ENCODE data around the gene CPNE2. TPM values are rescaled to one million over a fixed set of nuclear protein-coding genes. Genes with fewer than 3 reads are reported as not detected.

Gene CPNE2
- total and polyA plus RNA-seq, 10 of the 15 experiments (the other 5 are each of a cell fraction or from before 2014, with no cell fraction given), result 3.1 to 22.1 (median 9.9) TPM

- FAIRE-seq (no peak), ATAC-seq (no peak), DNase-seq (ENCODE audit: low read depth, low spot score) (no peak)
- 83% methylated on average over 9 of the region's 10 CpGs for WGBS (ENCODE audit: insufficient coverage, insufficient replicate concordance, low lambda C conversion rate, missing lambda C conversion rate)
- intact Hi-C loops (cut with micrococcal nuclease; ENCODE audit: unreplicated experiment) (no loop called here), in situ Hi-C loops (cut with MboI) (no loop called here)
- no peak overlapping the region for H2AFZ ChIP-seq (ENCODE audit: control insufficient read depth, low read depth, low read length)
- peaks cover 14% of the 10 kb centered on the region for H3K4me1 ChIP-seq (ENCODE audit: control insufficient read depth, insufficient read depth, low read length)
- SMC1A ChIA-PET (ENCODE audit: uncharacterized antibody, unreplicated experiment), result no interaction called here
- CTCF ChIA-PET, result interaction anchor here (0.6 to 0.8 kb wide), 3 partner anchors 17 to 50 kb away, joined by 3 to 4 read pairs (median 3); no protein-coding TSS in a partner anchor
- H3K27ac ChIP-seq (ENCODE audit: control insufficient read depth, insufficient read depth), result no peak overlapping the region
- no peaks in the 10 kb centered on the region for H3K9me3 ChIP-seq (replicated peaks; ENCODE audit: control insufficient read depth, insufficient read depth, low read length)
- H3K4me2 ChIP-seq (ENCODE audit: control insufficient read depth, insufficient read depth), result no peak overlapping the region
- H3K27me3 ChIP-seq (replicated peaks in 1 of 2; ENCODE audit: control insufficient read depth in 2 of 2, insufficient read depth in 2 of 2, low read length in 1 of 2), result no peaks in the 10 kb centered on the region
- BruUV-seq (replicated peaks), result no TSS peak
- H3K9ac ChIP-seq (ENCODE audit: control insufficient read depth, insufficient read depth, low read length), result no peak overlapping the region
- TF ChIP-seq CBX3 (IDR thresholded peaks at IDR 0.05; ENCODE audit: borderline replicate concordance, low read depth) (no peak), ASH2L (IDR thresholded peaks at IDR 0.05; ENCODE audit: borderline replicate concordance, low read depth) (no peak), STAT3 (IDR thresholded peaks at IDR 0.05; ENCODE audit: low read depth, low read length) (no peak), ETV6 (conservative IDR thresholded peaks at IDR 0.05 in 1 of 2, IDR thresholded peaks at IDR 0.05 in 1 of 2; ENCODE audit: borderline replicate concordance in 1 of 2, low read depth in 1 of 2) (no peak), NFYA (IDR thresholded peaks at IDR 0.05; ENCODE audit: borderline replicate concordance, low read depth, low read length) (no peak), TBL1XR1 (IDR thresholded peaks at IDR 0.05; ENCODE audit: low read depth, low read length) (no peak), USF1 (IDR thresholded peaks at IDR 0.05; ENCODE audit: borderline replicate concordance, extremely low read length, insufficient read depth, low read depth, low read length) (no peak), REST (IDR thresholded peaks at IDR 0.05; ENCODE audit: low read depth, low read length) (no peak)
- POLR2A ChIA-PET, result no interaction called here
- no peak overlapping the region for H3K4me3 ChIP-seq
- H3K36me3 ChIP-seq (ENCODE audit: control insufficient read depth in 2 of 2, insufficient read depth in 2 of 2, low read length in 1 of 2), result no peaks in the 10 kb centered on the region
- H4K20me1 ChIP-seq (ENCODE audit: control insufficient read depth, insufficient read depth), result no peaks in the 10 kb centered on the region
- RAD21 ChIA-PET (ENCODE audit: unreplicated experiment), result no interaction called here
- no peaks in the 10 kb centered on the region for H3K79me2 ChIP-seq (ENCODE audit: control insufficient read depth, insufficient read depth, low read length)
Measured at GRCh38 chr16:57133886-57134285, 41.5 kb downstream of the CPNE2 start.
